MM.1S (cell line): ENCODE measurements around the gene FPR3.
"Not testable (repeated sequence)": the region's sequence is repeated elsewhere in the genome, so short reads cannot be mapped to it uniquely, and the experiment has no call there.

Experiments
- DNase-seq: peaks from one replicate; pipeline ENCODE4 v3.0.0-alpha.2; 2015
- H2AFZ ChIP-seq: fragments of 300-600 bp; sonication (generic); 2 replicates; pipeline ENCODE4 v1.6.0; 2016; ENCODE audit warnings: antibody characterized with exemption, low read length
- H3F3A ChIP-seq: fragments of 300-600 bp; sonication (generic); 2 replicates; pipeline ENCODE4 v1.6.1; 2016; ENCODE audit warnings: mild to moderate bottlenecking, antibody characterized with exemption, low read length, moderate library complexity, mixed read lengths; ENCODE audit not compliant: insufficient read depth
- H3K27ac ChIP-seq: fragments of 300-600 bp; sonication (generic); 2 replicates; pipeline ENCODE4 v1.5.1; 2016; ENCODE audit warnings: mild to moderate bottlenecking, low read length
- H3K27me3 ChIP-seq: fragments of 300-600 bp; sonication (generic); replicated peaks from 2 replicates; pipeline ENCODE4 v1.6.0; 2016; ENCODE audit warnings: low read length; ENCODE audit not compliant: insufficient read depth
- H3K36me3 ChIP-seq: fragments of 300-600 bp; sonication (generic); replicated peaks from 2 replicates; pipeline ENCODE4 v1.6.1; 2016; ENCODE audit warnings: mild to moderate bottlenecking, low read length, mixed read lengths; ENCODE audit not compliant: insufficient read depth
- H3K4me1 ChIP-seq: fragments of 300-600 bp; sonication (generic); 2 replicates; pipeline ENCODE4 v1.6.1; 2016; ENCODE audit warnings: low read length, mixed read lengths
- H3K4me2 ChIP-seq: fragments of 300-600 bp; sonication (generic); 2 replicates; pipeline ENCODE4 v1.6.0; 2016; ENCODE audit warnings: low read depth, low read length
- H3K4me3 ChIP-seq: fragments of 300-600 bp; sonication (generic); 2 replicates; pipeline ENCODE4 v1.5.1; 2016; ENCODE audit warnings: low read length, mixed read lengths
- H3K79me2 ChIP-seq: fragments of 300-600 bp; sonication (generic); 2 replicates; pipeline ENCODE4 v1.6.1; 2016; ENCODE audit warnings: mixed run types, low read length, mixed read lengths
- H3K9ac ChIP-seq: fragments of 300-600 bp; sonication (generic); 2 replicates; pipeline ENCODE4 v1.6.1; 2016; ENCODE audit warnings: low read length, mixed read lengths
- H3K9me2 ChIP-seq: fragments of 300-600 bp; sonication (generic); replicated peaks from 2 replicates; pipeline ENCODE4 v1.6.1; 2016; ENCODE audit warnings: mild to moderate bottlenecking, low read length, mixed read lengths; ENCODE audit not compliant: insufficient read depth
- H3K9me3 ChIP-seq: fragments of 300-600 bp; sonication (generic); replicated peaks from 2 replicates; pipeline ENCODE4 v1.6.1; 2016; ENCODE audit warnings: mild to moderate bottlenecking, low read length, mixed read lengths; ENCODE audit not compliant: insufficient read depth
- H4K20me1 ChIP-seq: fragments of 300-600 bp; sonication (generic); 2 replicates; pipeline ENCODE4 v1.6.1; 2016; ENCODE audit warnings: mild to moderate bottlenecking, low read length, moderate library complexity, mixed read lengths; ENCODE audit not compliant: insufficient read depth
- EZH2 ChIP-seq: fragments of 300-600 bp; sonication (generic); optimal IDR thresholded peaks from 2 replicates; pipeline ENCODE3; 2017; ENCODE audit warnings: low read depth, mild to moderate bottlenecking, antibody characterized with exemption, low read length, mixed read lengths
- EZH2phosphoT487 ChIP-seq: fragments of 300-600 bp; sonication (generic); IDR thresholded peaks from 2 replicates; pipeline ENCODE4 v1.6.1; 2018; ENCODE audit warnings: antibody characterized with exemption, low read length
- TF ChIP-seq, protein P1 (sequence below): fragments of 300-600 bp; sonication (generic); IDR thresholded peaks from 2 replicates; pipeline ENCODE4 v1.5.1; 2016; ENCODE audit warnings: antibody characterized with exemption, low read length, mixed read lengths

The FPR3 gene

DNA sequence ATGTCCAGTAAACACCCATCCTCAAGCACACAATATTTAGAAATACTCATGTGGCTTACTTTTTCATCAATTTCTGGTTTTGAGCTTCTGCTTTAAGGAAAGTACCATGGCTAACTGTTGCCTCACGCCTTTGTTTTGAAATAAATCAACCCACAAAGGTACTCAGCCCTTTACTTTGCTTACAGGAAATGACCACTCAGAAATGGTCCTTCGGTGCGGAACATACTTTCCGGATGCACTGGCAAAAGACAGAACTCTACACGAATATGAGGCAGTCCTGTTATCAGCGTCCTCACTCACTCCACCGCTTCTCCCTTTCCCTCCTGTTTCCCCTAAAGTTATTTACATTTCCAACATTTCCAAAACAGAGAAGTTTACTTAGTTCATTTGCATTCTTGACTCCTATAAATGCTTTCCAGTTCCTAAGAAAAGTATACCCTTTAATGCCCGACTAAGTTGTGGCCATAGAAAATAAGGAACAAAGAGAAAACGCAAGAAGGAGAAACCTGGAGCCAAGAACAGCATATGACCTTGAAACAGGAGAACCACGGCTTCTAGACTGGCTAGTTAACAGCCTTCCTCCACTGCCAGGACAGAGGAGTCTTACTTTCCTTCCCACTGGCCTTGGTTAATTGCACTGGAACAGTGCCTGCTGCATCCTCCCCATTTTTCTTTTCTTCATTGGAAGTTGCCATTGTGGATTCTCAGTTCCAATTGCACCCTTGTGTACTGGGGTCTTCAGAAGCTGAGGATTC is 23.4 kb upstream of the FPR3 start:
- no peak overlapping the region for H3K4me3 ChIP-seq
- H3K9me2 ChIP-seq: no peaks in the 10 kb centered on the region
- H3F3A ChIP-seq: no peaks in the 10 kb centered on the region
- no peaks in the 10 kb centered on the region for H3K4me1 ChIP-seq
- no peak for DNase-seq
- no peaks in the 10 kb centered on the region for H3K79me2 ChIP-seq
- no peak overlapping the region for H3K27ac ChIP-seq
- H3K9ac ChIP-seq: no peak overlapping the region
- no peaks in the 10 kb centered on the region; the same call in 1 of the 2 replicates for H3K9me3 ChIP-seq
- H3K36me3 ChIP-seq: no peaks in the 10 kb centered on the region
- H3K27me3 ChIP-seq: no peaks in the 10 kb centered on the region
- H2AFZ ChIP-seq: no peak overlapping the region
- H4K20me1 ChIP-seq: no peaks in the 10 kb centered on the region
- TF ChIP-seq EZH2 (no peak), EZH2phosphoT487 (no peak)
- TF ChIP-seq, protein P1, sequence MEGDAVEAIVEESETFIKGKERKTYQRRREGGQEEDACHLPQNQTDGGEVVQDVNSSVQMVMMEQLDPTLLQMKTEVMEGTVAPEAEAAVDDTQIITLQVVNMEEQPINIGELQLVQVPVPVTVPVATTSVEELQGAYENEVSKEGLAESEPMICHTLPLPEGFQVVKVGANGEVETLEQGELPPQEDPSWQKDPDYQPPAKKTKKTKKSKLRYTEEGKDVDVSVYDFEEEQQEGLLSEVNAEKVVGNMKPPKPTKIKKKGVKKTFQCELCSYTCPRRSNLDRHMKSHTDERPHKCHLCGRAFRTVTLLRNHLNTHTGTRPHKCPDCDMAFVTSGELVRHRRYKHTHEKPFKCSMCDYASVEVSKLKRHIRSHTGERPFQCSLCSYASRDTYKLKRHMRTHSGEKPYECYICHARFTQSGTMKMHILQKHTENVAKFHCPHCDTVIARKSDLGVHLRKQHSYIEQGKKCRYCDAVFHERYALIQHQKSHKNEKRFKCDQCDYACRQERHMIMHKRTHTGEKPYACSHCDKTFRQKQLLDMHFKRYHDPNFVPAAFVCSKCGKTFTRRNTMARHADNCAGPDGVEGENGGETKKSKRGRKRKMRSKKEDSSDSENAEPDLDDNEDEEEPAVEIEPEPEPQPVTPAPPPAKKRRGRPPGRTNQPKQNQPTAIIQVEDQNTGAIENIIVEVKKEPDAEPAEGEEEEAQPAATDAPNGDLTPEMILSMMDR: no peak
- no peak overlapping the region for H3K4me2 ChIP-seq

DNA sequence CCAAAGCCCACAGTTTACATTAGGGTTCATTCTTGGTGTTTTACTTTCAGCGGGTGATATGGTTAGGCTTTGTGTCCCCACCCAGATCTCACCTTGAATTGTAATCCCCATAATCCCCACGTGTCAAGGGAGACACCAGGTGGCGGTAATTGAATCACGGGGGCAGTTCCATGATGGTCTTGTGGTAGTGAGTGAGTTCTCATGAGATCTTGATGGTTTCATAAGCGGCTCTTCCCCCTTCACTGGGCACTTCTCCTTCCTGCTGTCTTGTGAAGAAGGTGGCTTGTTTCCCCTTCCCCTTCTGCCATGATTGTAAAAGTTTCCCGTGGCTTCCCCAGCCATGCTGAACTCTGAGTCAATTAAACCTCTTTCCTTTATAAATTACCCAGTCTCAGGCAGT is 22.0 kb upstream of the FPR3 start:
- H3F3A ChIP-seq: no peaks in the 10 kb centered on the region
- no peak overlapping the region for H2AFZ ChIP-seq
- no peaks in the 10 kb centered on the region for H3K27me3 ChIP-seq
- H3K9ac ChIP-seq: no peak overlapping the region
- TF ChIP-seq EZH2 (no peak), EZH2phosphoT487 (no peak)
- TF ChIP-seq, protein P1: no peak
- H3K36me3 ChIP-seq: no peaks in the 10 kb centered on the region
- H3K4me2 ChIP-seq: no peak overlapping the region
- H3K79me2 ChIP-seq: no peaks in the 10 kb centered on the region
- H3K4me3 ChIP-seq: no peak overlapping the region
- H3K9me3 ChIP-seq: no peaks in the 10 kb centered on the region; the same call in 1 of the 2 replicates
- H3K4me1 ChIP-seq: no peaks in the 10 kb centered on the region
- H3K27ac ChIP-seq: no peak overlapping the region
- no peaks in the 10 kb centered on the region for H4K20me1 ChIP-seq
- H3K9me2 ChIP-seq: no peaks in the 10 kb centered on the region
- DNase-seq: no peak

DNA sequence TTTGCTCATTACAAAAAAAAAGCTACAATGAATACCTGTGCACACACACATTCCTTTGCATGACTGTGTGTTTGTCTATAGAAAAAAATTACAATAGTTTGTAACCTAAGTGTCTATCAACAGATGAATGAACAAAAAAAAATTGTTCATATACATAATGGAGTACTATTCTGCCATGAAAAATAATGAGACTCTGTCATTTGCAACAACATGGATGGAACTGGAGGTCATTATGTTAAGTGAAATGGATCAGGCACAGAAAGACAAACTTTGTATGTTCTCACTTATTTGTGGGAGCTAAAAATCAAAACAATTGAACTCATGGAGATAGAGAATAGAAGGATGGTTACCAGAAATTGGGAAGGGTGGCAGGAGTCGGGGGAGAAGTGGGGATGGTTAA is 18.4 kb upstream of the FPR3 start:
- H3K79me2 ChIP-seq, H4K20me1 ChIP-seq, H3K9me3 ChIP-seq, H3K27me3 ChIP-seq, H3K4me3 ChIP-seq, H3F3A ChIP-seq, H3K36me3 ChIP-seq, H2AFZ ChIP-seq, DNase-seq, H3K9me2 ChIP-seq, H3K4me1 ChIP-seq, H3K9ac ChIP-seq, H3K27ac ChIP-seq, H3K4me2 ChIP-seq: not testable (repeated sequence)
